ENCODE measurements around the gene REPIN1. TPM values are rescaled to one million over a fixed set of nuclear protein-coding genes. Genes with fewer than 3 reads are reported as not detected.

Gene REPIN1
- total RNA-seq, 1 experiment from 2014 or later, result 113 TPM

- BruUV-seq (replicated peaks), result no TSS peak
- no peaks in the 10 kb centered on the region for H3K36me3 ChIP-seq (ENCODE audit: insufficient read depth, low read length, poor library complexity, severe bottlenecking)
- ChIA-PET CTCF (no interaction called here), POLR2A (ENCODE audit: low non-redundant PET) (no interaction called here)
- TF ChIP-seq CTCF (conservative IDR thresholded peaks at IDR 0.05; ENCODE audit: low read depth, low read length), result no peak
- no peak for TF ChIP-seq EZH2 (IDR thresholded peaks at IDR 0.05; ENCODE audit: borderline replicate concordance, low read depth, low read length, poor library complexity, severe bottlenecking)
- intact Hi-C loops (cut with micrococcal nuclease; ENCODE audit: unreplicated experiment), result no loop called here
- H3K4me3 ChIP-seq (ENCODE audit: low read depth, low read length, poor library complexity, severe bottlenecking), result no peak overlapping the region
- no peaks in the 10 kb centered on the region for H3K27me3 ChIP-seq (replicated peaks; ENCODE audit: insufficient read depth, low read depth, low read length, poor library complexity)
- no peak for DNase-seq (ENCODE audit: low spot score)
- no peaks in the 10 kb centered on the region for H3K9me3 ChIP-seq (ENCODE audit: low read depth, low read length, poor library complexity, severe bottlenecking)
- H3K27ac ChIP-seq (ENCODE audit: low read depth, low read length, poor library complexity, severe bottlenecking), result no peak overlapping the region
- H3K4me1 ChIP-seq (ENCODE audit: insufficient read depth, low read length, poor library complexity, severe bottlenecking), result no peaks in the 10 kb centered on the region
Observed at GRCh38 chr7:150344299-150344698, 24.3 kb upstream of the REPIN1 start.

GRCh38 chr7:150345012-150345411 is 23.6 kb upstream of the REPIN1 start:
- H3K4me1 ChIP-seq (ENCODE audit: insufficient read depth, low read length, poor library complexity, severe bottlenecking), result no peaks in the 10 kb centered on the region
- POLR2A ChIA-PET (ENCODE audit: low non-redundant PET), result no interaction called here

GRCh38 chr7:150346922-150347321 is 21.7 kb upstream of the REPIN1 start:
- Histone ChIP-seq H3K27ac (ENCODE audit: low read depth, low read length, poor library complexity, severe bottlenecking) (peak overlapping the region; percentile 23), H3K4me1 (ENCODE audit: insufficient read depth, low read length, poor library complexity, severe bottlenecking) (no peaks in the 10 kb centered on the region), H3K4me3 (ENCODE audit: low read depth, low read length, poor library complexity, severe bottlenecking) (no peak overlapping the region), H3K27me3 (replicated peaks; ENCODE audit: insufficient read depth, low read depth, low read length, poor library complexity) (no peaks in the 10 kb centered on the region), H3K36me3 (ENCODE audit: insufficient read depth, low read length, poor library complexity, severe bottlenecking) (no peaks in the 10 kb centered on the region), H3K9me3 (ENCODE audit: low read depth, low read length, poor library complexity, severe bottlenecking) (no peaks in the 10 kb centered on the region)
- ChIA-PET CTCF (interaction anchor here (0.7 kb wide), 1 partner anchor 9 kb away, joined by 5 read pairs; no protein-coding TSS in a partner anchor), POLR2A (ENCODE audit: low non-redundant PET) (interaction anchor here (0.7 kb wide), 1 partner anchor 19 kb away, joined by 19 read pairs; no protein-coding TSS in a partner anchor)
- intact Hi-C loops (cut with micrococcal nuclease; ENCODE audit: unreplicated experiment), result no loop called here
- no TSS peak for BruUV-seq (replicated peaks)
- DNase-seq (ENCODE audit: low spot score), result peak; percentile 44
- TF ChIP-seq CTCF (conservative IDR thresholded peaks at IDR 0.05; ENCODE audit: low read depth, low read length) (no peak), EZH2 (IDR thresholded peaks at IDR 0.05; ENCODE audit: borderline replicate concordance, low read depth, low read length, poor library complexity, severe bottlenecking) (no peak)

More at GRCh38 chr7:150345012-150345411, 23.6 kb upstream of the REPIN1 start:
- DNase-seq (ENCODE audit: low spot score), result no peak
- intact Hi-C loops (cut with micrococcal nuclease; ENCODE audit: unreplicated experiment), result no loop called here
- no peaks in the 10 kb centered on the region for H3K9me3 ChIP-seq (ENCODE audit: low read depth, low read length, poor library complexity, severe bottlenecking)
- H3K36me3 ChIP-seq (ENCODE audit: insufficient read depth, low read length, poor library complexity, severe bottlenecking), result no peaks in the 10 kb centered on the region
- H3K4me3 ChIP-seq (ENCODE audit: low read depth, low read length, poor library complexity, severe bottlenecking), result no peak overlapping the region
- no peak overlapping the region for H3K27ac ChIP-seq (ENCODE audit: low read depth, low read length, poor library complexity, severe bottlenecking)
- TF ChIP-seq EZH2 (IDR thresholded peaks at IDR 0.05; ENCODE audit: borderline replicate concordance, low read depth, low read length, poor library complexity, severe bottlenecking) (no peak), CTCF (conservative IDR thresholded peaks at IDR 0.05; ENCODE audit: low read depth, low read length) (no peak)
- CTCF ChIA-PET, result no interaction called here
- no peaks in the 10 kb centered on the region for H3K27me3 ChIP-seq (replicated peaks; ENCODE audit: insufficient read depth, low read depth, low read length, poor library complexity)
- no TSS peak for BruUV-seq (replicated peaks)

All from A673 (cell line).